HG03469 (cell line): Measurements from ENCODE around the gene AFP.

Experiments
- ATAC-seq: cut with Tn5 transposase; IDR thresholded peaks from one replicate; pipeline ENCODE4 v1.9.1; 2021; ENCODE audit warnings: mild to moderate bottlenecking, moderate library complexity, moderate number of reproducible peaks; ENCODE audit not compliant: unreplicated experiment

Gene AFP

GRCh38 chr4:73436674-73437557 lies 895 bp downstream of the AFP start:
- no peak for ATAC-seq

GRCh38 chr4:73437558-73437956 lies 1.5 kb downstream of the AFP start:
- ATAC-seq = no peak

GRCh38 chr4:73438048-73438447 lies 2.0 kb downstream of the AFP start:
- ATAC-seq = no peak

GRCh38 chr4:73438582-73439215 lies 2.7 kb downstream of the AFP start:
- no peak for ATAC-seq

- ATAC-seq = no peak
Observed at GRCh38 chr4:73439445-73439844, 3.4 kb downstream of the AFP start.

GRCh38 chr4:73439991-73440390 lies 4.0 kb downstream of the AFP start:
- ATAC-seq = no peak

GRCh38 chr4:73440653-73441052 lies 4.6 kb downstream of the AFP start:
- no peak for ATAC-seq

- no peak for ATAC-seq
Observed at GRCh38 chr4:73442275-73442674, 6.3 kb downstream of the AFP start.

GRCh38 chr4:73443224-73443623 lies 7.2 kb downstream of the AFP start:
- no peak for ATAC-seq

GRCh38 chr4:73445383-73446335 lies 9.6 kb downstream of the AFP start:
- no peak for ATAC-seq

GRCh38 chr4:73446336-73446938 lies 10.4 kb downstream of the AFP start:
- peak; percentile 99 for ATAC-seq

- ATAC-seq = no peak
Observed at GRCh38 chr4:73447671-73448070, 11.7 kb downstream of the AFP start.

GRCh38 chr4:73448448-73449203 lies 12.6 kb downstream of the AFP start:
- no peak for ATAC-seq

- no peak for ATAC-seq
Observed at GRCh38 chr4:73450398-73451004, 14.5 kb downstream of the AFP start.

GRCh38 chr4:73451404-73451803 lies 15.4 kb downstream of the AFP start:
- ATAC-seq = no peak

GRCh38 chr4:73451981-73452747 lies 16.1 kb downstream of the AFP start:
- no peak for ATAC-seq

GRCh38 chr4:73452953-73453700 lies 17.1 kb downstream of the AFP start:
- ATAC-seq = no peak

- ATAC-seq = no peak
Observed at GRCh38 chr4:73453701-73454005, 17.6 kb downstream of the AFP start.
